HG02610 (cell line): ENCODE measurements around the gene IGSF6.

Experiments used
- ATAC-seq: cut with Tn5 transposase; IDR thresholded peaks from one replicate; pipeline ENCODE4 v1.9.1; 2021; ENCODE audit warnings: mild to moderate bottlenecking, moderate library complexity; ENCODE audit not compliant: unreplicated experiment

The IGSF6 gene

DNA sequence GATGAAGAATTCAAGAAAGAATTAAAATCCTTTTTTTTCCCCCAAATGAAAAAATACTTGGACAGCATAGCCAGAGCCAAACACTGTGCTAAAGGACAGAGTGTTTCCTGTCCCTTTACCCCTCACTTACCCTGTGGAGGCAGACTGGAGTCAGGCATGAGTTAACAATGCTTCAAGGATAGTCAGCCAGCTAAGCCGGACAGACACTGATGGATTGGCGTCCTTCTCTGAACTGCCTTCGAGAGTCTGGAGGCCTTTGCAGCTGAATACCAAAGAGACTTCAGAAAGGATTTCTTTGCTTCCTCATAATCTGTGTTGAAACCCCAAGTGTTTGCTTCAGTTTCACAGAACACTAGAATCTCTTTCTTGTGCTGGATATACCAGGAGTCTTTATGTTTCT lies 48.5 kb downstream of the IGSF6 start:
- no peak for ATAC-seq

GRCh38 chr16:21602785-21603184 lies 49.6 kb downstream of the IGSF6 start:
- ATAC-seq, result no peak

GRCh38 chr16:21600031-21600773 lies 52.2 kb downstream of the IGSF6 start:
- peak; percentile 18 for ATAC-seq

- ATAC-seq, result peak; percentile 91
Measured at GRCh38 chr16:21599122-21600030, 53.0 kb downstream of the IGSF6 start, which contains the start of gene METTL9. METTL9 (plus strand) TSS chr16:21599577; CDS start chr16:21599734, 157 bp downstream.

GRCh38 chr16:21598701-21599121 lies 53.7 kb downstream of the IGSF6 start:
- ATAC-seq, result no peak

GRCh38 chr16:21598206-21598605 lies 54.2 kb downstream of the IGSF6 start:
- ATAC-seq, result no peak

DNA sequence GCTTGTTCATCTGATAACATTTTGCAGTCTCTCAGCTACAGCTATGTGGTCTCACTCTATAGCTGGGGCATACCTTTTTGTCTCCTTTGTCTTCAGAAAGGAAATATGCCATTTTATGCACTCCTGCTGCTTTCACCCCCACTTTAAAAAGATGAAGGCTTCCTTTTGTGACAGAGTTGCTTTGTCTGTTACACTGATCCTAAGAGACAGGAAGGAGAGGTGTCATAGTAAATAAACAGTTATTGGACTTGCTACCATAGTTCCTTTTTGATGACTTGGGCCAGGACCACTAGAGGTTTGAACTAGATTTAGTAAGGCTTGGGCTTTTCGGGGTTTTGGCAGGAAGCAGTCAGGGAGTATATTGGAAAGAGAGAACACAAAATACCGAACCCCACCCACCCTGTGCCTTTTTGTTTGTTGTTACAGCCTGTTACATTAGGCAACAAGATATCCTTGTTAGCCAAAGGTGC lies 54.8 kb downstream of the IGSF6 start:
- ATAC-seq, result no peak

GRCh38 chr16:21593530-21594289 lies 58.7 kb downstream of the IGSF6 start:
- ATAC-seq, result no peak

DNA sequence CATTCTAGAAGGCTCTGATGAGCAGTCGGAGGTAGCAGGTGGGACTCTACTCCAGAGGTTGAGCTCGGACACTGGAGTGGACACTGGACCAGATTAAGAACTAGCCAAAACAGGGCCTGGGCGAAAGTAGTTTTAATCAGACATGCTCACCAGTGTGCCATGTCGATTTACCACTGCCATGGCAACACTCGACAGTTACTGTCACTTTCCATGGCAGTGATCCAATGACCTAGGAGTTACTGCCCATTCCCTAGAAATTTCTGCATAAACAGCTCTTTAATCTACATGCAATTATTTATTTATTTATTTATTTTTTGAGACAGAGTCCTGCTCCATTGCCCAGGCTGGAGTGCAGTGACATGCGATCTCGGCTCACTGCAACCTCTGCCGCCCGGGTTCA lies 60.2 kb downstream of the IGSF6 start:
- no peak for ATAC-seq

- no peak for ATAC-seq
Measured at GRCh38 chr16:21590796-21591195, 61.6 kb downstream of the IGSF6 start.

- ATAC-seq, result no peak
Measured at GRCh38 chr16:21590287-21590686, 62.1 kb downstream of the IGSF6 start.

GRCh38 chr16:21589551-21589950 lies 62.9 kb downstream of the IGSF6 start:
- no peak for ATAC-seq
